Measurements from ENCODE around the gene TKTL2.
A peak's percentile ranks its signal among the peaks of the same experiment; 100 is the strongest.

The TKTL2 gene, protein sequence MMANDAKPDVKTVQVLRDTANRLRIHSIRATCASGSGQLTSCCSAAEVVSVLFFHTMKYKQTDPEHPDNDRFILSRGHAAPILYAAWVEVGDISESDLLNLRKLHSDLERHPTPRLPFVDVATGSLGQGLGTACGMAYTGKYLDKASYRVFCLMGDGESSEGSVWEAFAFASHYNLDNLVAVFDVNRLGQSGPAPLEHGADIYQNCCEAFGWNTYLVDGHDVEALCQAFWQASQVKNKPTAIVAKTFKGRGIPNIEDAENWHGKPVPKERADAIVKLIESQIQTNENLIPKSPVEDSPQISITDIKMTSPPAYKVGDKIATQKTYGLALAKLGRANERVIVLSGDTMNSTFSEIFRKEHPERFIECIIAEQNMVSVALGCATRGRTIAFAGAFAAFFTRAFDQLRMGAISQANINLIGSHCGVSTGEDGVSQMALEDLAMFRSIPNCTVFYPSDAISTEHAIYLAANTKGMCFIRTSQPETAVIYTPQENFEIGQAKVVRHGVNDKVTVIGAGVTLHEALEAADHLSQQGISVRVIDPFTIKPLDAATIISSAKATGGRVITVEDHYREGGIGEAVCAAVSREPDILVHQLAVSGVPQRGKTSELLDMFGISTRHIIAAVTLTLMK

DNA sequence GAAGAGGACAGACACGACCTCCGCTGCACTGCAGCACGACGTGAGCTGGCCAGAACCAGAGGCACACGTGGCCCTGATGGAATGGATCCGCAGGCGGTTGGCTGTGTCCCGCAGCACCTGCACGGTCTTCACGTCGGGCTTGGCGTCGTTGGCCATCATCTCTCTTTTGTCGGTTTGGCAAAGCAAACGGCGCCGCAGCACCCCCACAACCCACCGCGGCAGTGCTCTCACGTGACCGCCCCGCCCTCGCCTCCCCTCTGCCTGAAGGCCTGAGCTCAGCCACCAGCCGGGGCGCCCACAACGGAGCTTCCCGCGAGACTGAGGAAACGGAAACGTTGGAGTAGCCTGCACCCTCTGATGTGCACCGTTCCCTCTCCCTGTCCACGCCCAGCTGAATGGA lies at the start of gene TKTL2:
Gene TKTL2, minus strand, starts transcription at position 179 of the 400 bp plus-strand sequence. Its CDS starts 20 bp downstream, at position 159.
- no peak for DNase-seq

DNA sequence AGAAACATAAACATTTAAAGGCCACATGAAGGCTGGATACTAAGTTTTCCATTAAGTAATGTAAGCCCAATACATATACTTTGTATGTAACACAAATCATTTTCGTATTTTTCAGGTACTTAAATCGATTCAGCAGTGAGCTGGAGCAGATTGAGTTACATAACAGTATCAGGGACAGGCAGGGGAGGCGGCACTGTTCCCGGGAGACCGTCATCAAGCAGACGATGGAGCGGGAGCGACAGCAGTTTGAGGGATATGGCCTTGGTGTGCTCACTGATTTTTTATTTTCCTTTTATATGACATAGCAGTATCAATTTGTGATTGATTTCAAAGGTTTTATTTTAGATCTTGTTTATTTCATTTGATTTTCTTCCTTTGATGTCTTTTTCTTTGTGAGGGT lies 41.6 kb upstream of the TKTL2 start:
- DNase-seq, result no peak

DNA sequence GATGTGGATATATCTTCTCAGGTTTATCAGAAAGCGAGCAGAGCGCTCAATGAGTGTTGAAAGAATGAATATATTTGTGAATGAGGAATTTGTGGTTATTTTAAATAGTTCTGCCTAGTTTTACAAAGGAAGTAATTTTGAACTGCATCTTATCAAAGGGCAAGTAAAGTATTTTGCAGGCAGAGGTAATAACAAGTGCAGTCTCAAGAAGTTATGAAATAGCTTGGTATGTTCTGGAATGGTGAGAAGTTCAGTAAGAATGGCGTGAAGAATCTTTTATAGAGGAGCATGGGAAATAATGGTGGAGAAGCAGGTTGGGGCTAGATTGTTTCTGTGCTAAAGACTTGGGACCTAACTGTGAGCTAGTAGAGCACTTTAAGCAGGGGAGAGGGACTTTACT lies 31.8 kb upstream of the TKTL2 start:
- no peak for DNase-seq

DNA sequence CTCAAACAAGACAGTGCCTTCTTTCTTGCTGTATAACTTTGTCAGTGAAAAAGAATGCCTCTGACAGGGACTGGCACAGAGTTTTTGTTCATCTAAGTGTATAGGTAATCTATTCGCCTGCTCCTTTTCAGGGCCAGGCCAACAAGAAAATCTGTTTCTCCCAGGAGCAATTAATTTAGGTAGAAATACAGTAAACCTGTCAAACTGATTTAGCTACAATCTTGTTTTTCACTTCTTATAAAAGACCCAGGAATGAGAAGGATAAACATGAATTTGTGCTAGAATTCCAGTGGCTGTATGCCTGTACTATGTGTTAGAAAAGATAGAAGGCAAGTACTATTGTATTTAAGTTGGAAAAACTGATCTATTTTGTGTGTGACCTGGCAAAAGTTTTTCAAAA lies 27.0 kb upstream of the TKTL2 start:
- no peak for DNase-seq

DNA sequence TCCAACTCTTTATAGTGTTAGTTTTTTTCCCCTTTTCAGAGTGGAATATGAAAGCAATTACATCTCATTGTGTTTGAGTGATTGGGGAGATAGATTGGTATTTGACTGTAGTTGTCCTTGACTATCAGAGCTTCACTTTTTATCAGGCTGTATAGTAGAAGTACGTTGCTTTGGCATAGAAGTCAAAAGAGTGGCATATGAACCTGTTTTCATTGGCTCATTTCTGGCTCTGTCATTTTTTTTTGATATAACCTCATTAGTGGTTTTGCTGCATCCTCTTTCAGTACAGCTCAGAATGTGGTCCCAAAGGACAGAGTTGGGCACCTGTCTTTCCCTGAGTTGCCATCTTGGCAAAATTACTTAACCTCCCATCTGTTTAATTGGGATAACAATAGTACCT lies 22.3 kb upstream of the TKTL2 start:
- DNase-seq, result no peak

DNA sequence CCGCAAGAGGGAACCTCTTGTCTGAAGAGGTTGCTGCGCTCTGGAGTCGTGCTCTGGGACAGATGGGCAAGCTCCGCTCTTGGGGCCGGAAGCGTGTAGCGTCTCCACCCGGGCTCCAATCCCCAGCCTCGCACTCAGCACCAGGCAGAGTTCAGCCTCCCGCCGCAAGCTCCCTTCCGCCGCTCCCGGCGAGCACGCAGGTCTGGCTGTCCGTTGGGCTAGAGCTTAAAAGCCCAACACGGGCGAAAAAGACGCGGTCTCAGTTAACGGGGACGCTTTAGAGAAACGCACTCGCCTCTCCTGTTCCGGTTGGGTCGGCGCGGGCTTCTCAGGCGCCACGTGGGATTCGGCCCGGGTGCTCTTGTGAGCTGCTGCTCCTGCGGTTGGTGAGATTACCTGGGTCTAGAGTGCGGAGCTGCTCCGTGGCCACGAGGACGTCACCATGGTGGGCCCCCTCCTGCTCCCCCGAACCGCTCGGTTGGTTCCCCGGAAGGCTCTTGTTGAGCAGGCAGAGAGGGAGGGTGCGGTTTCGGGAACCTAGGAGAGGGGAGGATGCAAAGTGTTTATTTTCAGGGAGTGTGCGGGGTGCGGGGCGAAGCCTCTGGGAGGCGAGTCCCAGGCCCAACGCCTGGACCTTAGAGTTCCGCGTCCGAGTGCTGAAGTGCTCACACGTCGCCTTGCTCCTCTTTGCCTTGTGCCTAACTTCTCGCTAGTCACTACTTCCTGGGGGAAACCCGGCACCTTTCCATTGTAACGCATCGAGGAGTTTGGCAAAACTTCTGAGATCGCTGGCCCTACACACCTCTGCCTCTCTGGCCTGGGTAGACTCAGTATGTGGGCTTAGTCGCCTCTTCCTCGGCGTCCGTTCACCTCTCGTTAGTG lies 21.0 kb upstream of the TKTL2 start, which contains the start of gene TMA16:
Gene TMA16, plus strand, starts transcription at position 331 of the 882 bp plus-strand sequence. Its CDS starts 112 bp downstream, at position 443.
- peak; percentile 70 for DNase-seq

DNA sequence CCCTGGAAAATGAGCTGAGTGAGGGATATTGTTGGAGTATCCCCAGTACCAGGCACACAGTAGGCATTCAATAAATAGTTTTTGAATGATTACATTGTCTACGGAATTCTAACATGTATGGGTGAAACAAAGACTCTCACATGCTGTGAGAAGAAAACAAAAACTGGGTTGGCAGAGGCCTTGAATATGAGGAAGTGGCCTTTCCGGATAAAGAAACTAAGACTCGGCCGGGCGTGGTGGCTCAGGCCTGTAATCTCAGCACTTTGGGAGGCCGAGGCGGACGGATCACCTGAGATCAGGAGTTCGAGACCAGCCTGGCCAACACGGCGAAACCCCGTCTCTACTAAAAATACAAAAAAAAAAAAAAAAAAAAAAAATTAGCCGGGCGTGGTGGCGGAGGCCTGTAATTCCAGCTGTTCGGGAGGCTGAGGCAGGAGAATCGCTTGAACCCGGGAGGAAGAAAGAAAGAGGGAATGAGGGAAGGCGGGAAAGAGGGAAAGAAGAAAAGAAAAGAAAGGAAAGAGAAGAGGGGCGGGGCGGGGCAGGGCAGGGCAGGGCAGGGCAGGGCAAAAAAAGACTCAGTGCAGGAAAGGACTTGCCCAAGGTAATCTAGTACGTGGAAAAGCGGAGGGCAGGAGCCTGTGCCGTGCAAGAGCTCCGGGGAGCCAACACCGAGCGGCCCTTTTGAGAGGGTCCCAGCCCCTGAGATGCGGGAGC lies 20.2 kb upstream of the TKTL2 start:
- DNase-seq, result no peak

DNA sequence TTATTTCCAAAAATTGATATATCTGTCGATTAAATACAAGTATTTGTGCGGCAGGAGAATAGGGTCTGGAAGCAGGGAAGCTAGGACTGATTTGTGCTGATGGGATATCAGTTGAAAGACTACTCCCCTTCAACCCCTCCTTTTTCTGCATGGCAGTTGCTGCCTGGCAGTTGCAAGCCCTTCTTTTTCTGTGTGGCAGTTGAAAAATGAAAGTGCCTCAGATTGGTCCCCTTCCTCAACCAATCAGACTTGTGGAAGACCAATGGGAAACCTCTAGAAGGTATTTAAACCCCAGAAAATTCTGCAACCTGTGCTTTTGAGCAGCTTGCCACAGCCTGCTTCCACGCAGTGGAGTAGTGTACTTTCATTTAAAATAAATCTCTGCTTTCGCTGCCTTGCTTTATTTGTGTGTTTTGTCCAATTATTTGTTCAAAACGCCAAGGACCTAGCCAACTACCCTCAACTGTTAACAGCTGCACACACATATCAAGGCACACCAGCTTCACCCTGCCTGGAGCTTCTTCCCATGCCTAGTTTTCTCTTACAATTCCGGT lies 19.5 kb upstream of the TKTL2 start:
- DNase-seq, result no peak

DNA sequence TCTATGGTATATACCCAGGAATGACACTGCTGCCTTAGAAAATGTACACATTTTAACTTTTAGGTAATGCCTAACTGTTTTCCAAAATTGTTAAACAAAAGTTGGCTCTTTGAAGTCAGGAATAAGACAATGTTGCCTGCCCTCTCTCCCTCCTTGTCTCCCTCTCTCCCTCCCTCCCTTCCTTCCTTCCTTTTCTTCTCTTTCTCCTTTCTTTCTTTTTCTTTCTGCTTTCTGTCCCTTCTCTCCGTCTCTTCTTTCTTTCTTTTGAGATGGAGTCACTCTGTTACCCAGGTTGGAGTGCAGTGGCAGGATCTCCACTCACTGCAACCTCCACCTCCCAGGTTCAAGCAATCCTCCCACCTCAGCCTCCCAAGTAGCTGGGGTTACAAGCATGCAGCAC lies 16.4 kb upstream of the TKTL2 start:
- DNase-seq, result no peak

DNA sequence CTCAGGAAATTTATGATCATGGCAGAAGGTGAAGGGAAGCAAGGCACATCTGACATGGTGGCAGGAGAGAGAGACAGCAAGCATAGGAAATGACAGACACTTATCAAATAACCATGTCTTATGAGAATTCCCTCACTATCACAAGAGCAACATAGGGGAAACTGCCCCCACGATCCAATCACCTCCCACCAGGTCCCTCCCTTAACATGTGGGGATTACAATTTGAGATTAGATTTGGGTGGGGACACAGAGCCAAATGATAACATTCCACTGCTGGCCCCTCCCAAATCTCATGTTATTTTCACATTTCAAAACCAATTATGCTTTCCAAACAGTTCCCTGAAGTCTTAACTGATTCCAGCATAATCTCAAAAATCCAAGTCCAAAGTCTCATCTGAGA lies 12.8 kb upstream of the TKTL2 start:
- DNase-seq, result no peak

DNA sequence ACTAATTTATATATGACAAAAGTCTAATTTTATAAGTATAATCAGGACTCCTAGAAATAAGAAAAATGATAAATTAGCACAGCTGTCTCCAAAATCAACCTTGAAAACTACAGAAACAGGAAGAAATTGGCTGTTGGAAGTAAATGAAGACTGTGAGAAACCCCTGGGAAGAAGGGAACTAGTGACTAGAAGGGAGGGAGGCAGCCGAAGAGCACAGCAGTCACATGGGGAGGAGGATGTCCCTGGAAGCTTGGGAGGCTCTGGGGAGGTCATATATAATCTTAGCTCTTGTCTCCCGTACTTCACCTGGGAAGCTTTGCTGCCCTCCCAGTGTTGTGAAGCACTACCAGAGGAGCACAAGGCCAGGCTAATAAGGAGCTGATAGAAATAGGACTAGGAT lies 12.0 kb upstream of the TKTL2 start:
- no peak for DNase-seq

DNA sequence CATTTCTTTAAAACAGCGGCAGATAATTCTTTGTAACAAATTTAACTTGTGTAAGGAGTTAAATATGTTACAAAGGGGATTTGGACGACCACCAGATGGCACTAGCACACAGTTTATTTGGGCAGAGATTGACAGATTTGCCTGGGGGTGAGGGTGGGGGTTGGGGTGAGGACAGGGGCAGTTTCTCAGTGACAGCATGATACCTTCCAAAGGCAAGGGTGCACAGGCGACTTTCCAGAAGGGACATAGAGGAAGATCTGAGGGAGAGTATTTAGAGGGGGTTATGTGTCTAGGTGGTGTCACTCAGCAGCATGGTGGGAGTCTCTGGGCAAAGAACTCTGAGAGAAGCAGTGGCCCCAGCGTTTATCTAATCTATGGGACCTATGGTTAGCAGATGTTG lies 11.4 kb upstream of the TKTL2 start:
- DNase-seq, result no peak

DNA sequence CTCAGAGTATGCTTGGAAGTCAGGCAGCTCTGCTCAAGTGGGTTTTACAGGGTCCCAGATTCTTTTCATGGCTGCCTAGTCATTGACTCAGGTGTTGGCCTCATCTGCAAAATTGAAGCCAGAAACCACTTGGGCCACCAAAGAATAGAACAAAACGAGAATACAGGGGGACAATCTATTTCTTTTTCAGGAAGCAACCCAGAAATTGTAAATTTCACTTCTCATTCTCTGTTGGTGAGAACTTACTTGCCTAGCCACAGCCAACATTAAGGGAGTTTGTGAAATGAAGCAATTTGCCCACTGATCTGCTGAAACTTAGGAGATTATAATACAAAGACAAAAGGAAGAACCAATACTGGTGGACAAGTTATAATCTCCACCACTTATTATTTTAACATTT lies 8.6 kb upstream of the TKTL2 start:
- DNase-seq, result no peak

DNA sequence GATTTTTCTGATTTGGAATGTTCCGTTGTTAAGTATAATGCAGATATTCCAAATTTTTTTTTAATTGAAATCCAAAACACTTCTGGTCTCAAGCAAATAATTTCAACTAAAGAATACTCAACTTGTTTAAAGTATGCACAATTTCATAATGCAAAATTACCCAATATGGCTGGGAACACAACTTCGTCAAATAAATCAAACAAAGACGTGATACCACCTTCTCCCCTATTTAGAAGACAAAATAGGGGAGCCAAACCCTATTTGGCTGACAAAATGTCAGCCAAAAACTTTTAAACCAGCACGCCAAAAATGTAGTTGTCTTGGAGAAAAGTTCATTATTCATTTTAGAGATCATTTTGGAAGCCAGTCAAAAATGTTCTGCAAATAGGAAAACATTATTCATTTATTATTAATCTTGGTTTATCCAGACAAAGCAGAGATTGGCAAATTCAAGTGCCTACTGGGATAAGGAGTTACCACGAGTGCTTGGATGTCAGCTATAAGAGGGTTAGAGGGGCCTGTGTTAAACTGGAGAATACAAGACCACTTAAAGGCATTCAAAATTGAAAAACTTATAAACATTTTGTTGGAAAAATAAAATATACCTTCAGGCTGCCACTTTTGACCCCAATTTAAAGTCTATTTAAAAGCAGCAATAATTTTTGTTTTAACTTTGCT lies 3.3 kb upstream of the TKTL2 start:
- DNase-seq, result no peak

DNA sequence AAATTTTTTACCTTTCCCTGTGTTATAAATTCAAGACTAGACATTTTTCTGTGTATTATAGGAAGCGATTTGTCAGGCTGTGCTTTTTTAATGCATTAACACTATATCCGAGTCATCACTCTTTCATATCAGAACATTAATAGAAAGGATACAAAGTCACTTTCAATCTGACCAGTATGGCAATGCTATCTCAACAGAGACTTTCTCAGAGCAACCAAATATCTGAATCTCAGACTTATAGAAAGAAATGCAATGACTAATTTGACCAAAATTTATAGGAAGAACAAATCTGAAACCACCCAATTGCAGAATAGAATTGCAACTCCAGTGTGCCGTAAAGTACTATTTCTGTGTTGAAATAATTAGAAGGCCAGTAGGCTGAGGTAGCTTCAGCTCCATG lies 473 bp upstream of the TKTL2 start:
- no peak for DNase-seq

DNA sequence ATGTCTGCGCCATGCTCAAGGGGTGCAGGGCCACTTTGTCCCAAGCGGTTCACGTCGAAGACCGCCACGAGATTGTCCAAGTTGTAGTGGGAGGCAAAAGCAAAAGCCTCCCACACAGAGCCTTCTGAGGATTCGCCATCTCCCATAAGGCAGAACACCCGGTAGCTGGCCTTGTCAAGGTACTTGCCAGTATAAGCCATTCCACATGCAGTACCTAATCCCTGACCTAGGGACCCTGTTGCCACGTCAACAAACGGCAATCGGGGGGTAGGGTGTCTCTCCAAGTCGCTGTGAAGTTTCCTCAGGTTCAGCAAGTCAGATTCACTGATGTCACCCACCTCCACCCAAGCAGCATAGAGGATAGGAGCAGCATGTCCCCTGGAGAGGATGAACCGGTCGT lies 424 bp downstream of the TKTL2 start:
- no peak for DNase-seq

DNA sequence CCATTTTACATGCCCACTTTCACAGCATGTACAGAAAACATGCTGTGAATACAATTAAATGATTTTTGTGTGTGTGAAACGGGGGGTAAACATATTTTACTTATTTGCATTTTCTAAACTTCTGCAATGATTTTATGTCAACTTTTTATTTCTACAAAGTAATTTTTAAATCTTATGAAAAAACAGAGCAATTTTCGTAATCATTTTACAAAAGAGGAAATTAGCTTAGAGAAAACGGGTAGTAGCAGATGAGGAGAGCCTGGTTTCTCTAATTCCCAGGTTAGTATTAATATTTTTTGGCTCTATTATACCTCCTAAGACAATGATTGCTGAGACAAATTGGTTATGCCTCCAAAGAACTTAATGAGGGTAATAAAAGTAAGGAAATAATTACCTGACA lies 3.2 kb downstream of the TKTL2 start:
- no peak for DNase-seq

DNA sequence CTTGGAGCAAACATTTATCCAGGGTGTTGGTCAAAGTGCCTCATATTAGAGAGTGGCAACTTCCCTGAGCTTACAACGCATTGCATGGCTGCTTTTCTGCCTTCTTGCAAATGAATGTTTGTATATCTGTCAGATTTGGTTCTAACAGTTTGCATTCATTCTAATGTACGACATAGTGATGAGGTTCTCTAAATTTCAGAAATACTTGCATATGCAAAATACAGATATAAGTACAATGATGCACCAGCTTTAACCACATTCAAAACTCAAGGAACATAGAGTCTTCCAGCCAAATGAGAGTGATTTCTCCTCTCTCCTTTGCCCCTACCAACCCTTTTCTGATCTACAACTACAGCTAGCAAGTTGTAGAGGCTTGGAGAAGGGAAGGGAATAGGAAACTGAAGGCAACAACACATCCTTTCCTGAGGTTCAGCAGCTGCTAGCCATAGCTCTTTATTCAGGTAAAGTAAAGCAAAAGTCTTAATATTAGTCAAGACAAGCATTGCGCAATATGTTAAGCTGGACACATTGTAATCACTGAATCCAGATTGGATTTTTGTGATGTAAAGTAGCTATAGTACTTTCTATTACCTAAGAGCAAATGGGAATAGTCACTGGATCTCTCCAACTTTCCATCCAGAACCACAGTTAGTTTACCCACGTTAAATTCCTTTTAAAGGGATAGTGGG lies 6.3 kb downstream of the TKTL2 start:
- DNase-seq, result no peak

DNA sequence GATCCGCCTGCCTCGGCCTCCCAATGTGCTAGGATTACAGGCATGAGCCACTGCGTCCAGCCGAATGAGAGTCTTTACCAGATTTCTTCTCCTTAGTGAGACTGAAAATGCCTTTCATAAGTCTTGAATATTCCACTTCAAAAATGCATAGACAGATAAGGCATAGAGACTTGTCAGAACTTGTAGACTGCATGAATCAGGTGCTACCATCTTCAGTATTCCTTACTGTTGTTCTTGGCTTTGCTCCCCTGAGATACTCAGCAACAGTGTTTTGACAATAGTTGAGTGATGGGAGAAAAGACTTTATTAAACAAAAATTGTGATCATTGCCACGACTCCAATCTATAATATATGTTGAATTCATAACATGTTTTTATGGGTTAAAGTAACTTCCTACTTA lies 11.0 kb downstream of the TKTL2 start:
- no peak for DNase-seq

DNA sequence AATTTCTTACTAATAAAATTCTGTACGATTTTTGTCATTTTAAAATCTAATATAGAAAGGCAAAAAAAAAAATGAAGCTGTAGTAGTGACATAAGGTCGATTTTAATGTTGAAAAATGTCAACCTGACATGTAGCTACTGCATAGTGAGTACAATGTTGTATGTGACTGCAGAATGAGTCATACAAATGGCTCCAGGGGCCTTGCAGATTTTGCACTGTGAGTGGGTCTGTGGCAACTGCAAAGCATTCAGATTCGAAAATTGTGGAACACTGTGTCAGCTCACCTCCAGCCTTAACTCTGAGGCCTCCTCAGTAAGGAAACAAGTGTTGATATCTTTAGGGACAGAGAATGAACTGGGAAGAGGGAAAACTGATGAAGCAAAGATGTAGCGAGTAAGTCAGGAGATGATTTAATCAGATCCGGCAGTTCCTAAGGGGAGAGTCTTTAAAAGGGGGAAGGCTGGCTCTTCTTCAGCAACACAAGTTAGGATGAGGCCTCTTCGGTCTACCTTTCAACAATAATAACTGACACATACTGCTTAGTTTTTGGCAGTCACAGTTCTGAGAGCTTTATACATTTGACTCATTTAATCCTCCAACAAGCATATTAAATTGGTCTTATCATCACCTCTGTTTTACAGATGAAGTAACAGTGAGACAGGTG lies 24.9 kb downstream of the TKTL2 start:
- no peak for DNase-seq

DNA sequence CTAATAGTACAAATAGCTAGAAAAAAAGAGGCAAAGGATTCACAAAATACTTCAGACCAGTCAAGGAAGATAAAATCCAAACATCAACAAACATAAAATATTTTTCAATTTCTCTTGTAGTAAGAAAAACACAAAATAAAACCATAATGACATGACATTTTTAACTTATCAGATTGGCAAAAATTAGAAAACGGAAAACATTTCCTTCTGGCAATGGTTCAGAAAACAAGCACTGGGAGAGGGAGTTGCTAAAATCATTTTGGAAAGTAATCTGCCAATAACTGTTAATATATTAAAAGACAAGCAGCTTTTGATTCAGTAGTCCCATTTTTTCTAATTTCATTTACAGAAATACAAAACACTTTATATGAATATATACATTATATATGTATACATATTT lies 26.1 kb downstream of the TKTL2 start:
- no peak for DNase-seq

Data from NCI-H2107 (cell line).